ENCODE data around the gene S1PR3.

Gene S1PR3

DNA sequence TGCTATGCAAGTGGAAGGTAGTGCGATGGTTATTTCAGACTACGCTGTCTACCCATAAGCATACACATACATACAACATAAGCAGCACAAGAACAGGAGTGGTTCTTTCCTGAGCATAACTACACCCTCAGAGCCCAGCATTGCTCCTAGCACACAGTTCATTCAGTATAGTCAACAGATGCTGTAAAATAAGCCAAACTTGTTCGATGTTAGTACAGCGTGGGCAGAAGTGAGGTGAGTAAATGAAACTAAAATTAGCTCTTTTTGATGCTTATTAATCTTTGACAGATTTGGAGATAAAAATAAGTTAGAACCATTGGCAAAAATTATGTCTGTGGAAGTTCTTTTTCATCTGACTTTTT, 47.8 kb downstream of the S1PR3 start:
- DNase-seq: no peak

GRCh38 chr9:89039664-89040063, 48.4 kb downstream of the S1PR3 start:
- DNase-seq: no peak

GRCh38 chr9:89042984-89043383, 51.7 kb downstream of the S1PR3 start:
- DNase-seq: no peak

DNA sequence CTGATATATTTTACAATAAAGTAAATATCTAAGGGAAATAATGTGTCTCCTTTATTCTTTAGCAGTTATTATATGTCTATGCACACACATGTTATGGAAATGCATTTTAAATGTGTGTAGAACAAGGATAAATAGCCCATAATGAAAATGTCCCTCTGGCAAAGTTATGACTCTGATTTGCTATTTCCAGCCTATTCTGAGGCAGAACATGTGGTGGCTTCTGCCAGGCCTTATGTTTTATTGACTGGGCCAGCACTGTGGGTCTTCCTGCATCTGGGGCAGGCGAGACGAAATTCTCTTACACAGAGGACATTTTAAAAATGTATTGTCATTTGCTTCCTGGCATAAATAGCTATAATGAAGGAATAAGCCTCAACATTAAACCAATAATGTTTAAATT, 52.8 kb downstream of the S1PR3 start:
- no peak for DNase-seq

GRCh38 chr9:89044881-89045280, 53.6 kb downstream of the S1PR3 start:
- no peak for DNase-seq

GRCh38 chr9:89046832-89047231, 55.6 kb downstream of the S1PR3 start:
- DNase-seq: no peak

GRCh38 chr9:89047667-89048066, 56.4 kb downstream of the S1PR3 start:
- DNase-seq: no peak

GRCh38 chr9:89048616-89049015, 57.3 kb downstream of the S1PR3 start:
- no peak for DNase-seq

- DNase-seq: no peak
These were observed 58.4 kb downstream of the S1PR3 start for GRCh38 chr9:89049646-89050045.

- no peak for DNase-seq
These were observed 60.3 kb downstream of the S1PR3 start for GRCh38 chr9:89051421-89052025.

DNA sequence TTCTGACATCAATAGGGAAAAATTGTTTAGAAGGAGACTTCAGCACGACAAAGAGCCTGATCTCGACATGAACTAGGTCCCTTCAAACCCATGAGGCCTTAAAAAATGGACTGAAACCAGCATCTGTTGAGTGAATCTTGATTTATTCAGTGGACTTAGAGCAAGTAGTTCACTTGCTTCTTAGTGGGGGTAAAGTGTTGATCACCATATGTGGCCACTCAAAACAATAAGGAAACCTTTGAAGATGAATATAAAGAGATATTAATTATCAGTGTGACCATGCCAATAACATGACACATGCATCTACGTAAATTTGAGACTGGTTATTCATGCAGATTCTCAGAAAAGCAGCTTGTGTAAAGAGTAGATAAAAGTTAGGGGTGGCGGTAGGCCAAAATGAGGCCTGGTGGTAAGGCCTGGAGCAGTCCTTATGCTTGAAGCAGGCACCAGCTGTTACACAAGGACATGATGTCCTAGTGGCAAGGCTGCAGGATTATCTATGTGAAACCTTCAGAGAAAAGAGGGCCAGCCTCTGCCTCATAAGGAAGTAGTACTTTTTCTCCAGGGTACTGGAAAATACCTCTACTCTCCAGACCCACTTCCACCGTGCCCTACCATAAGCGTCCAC, 61.3 kb downstream of the S1PR3 start:
- no peak for DNase-seq

- DNase-seq: no peak
These were observed 62.0 kb downstream of the S1PR3 start for GRCh38 chr9:89053301-89053700.
